H9 (cell line): ENCODE results near the gene ANKRD11. TPM values are rescaled to one million over a fixed set of nuclear protein-coding genes. Genes with fewer than 3 reads are reported as not detected.

ENCODE experiments used
- DNase-seq: peaks from one replicate; pipeline ENCODE4 v3.0.0-alpha.2; 2017
- H2AFZ ChIP-seq: one replicate; pipeline ENCODE4 v1.6.1; 2013; ENCODE audit warnings: mild to moderate bottlenecking, low read length, control low read depth, moderate library complexity
- H2AK5ac ChIP-seq: 2 replicates; pipeline ENCODE4 v1.6.1; 2013; ENCODE audit warnings: low read length, control low read depth, mixed read lengths; ENCODE audit not compliant: insufficient read length
- H2BK120ac ChIP-seq: one replicate; pipeline ENCODE4 v1.6.1; 2013; ENCODE audit warnings: low read depth, mild to moderate bottlenecking, low read length, control low read depth, inconsistent platforms; ENCODE audit not compliant: poor library complexity, severe bottlenecking
- H2BK12ac ChIP-seq: 2 replicates; pipeline ENCODE4 v1.6.1; 2013; ENCODE audit warnings: low read length, control low read depth, mixed read lengths, low read depth; ENCODE audit not compliant: insufficient read length
- H2BK15ac ChIP-seq: 2 replicates; pipeline ENCODE4 v1.6.1; 2013; ENCODE audit warnings: low read depth, low read length, control low read depth
- H2BK20ac ChIP-seq: one replicate; pipeline ENCODE4 v1.6.1; 2013; ENCODE audit warnings: low read depth, mild to moderate bottlenecking, low read length, control low read depth, inconsistent platforms; ENCODE audit not compliant: poor library complexity, severe bottlenecking
- H2BK5ac ChIP-seq: 2 replicates; pipeline ENCODE4 v1.6.1; 2013; ENCODE audit warnings: low read length, control low read depth, mixed read lengths; ENCODE audit not compliant: insufficient read length
- H3K14ac ChIP-seq: 2 replicates; pipeline ENCODE4 v1.6.1; 2013; ENCODE audit warnings: low read length, control low read depth; ENCODE audit not compliant: insufficient read depth
- H3K18ac ChIP-seq: 2 replicates; pipeline ENCODE4 v1.6.1; 2013; ENCODE audit warnings: low read depth, mild to moderate bottlenecking, mixed read lengths, low read length, control low read depth; ENCODE audit not compliant: insufficient read length
- H3K23ac ChIP-seq: 2 replicates; pipeline ENCODE4 v1.6.1; 2013; ENCODE audit warnings: low read length, control low read depth, mixed read lengths, low read depth; ENCODE audit not compliant: insufficient read length
- H3K23me2 ChIP-seq: 2 replicates; pipeline ENCODE4 v1.6.1; 2013; ENCODE audit warnings: low read depth, mild to moderate bottlenecking, mixed read lengths, low read length, control low read depth; ENCODE audit not compliant: insufficient read length, poor library complexity, severe bottlenecking
- H3K27ac ChIP-seq: 2 replicates; pipeline ENCODE4 v1.5.1; 2013; ENCODE audit warnings: low read length, control low read depth, mixed read lengths, low read depth; ENCODE audit not compliant: insufficient read length
- H3K27me3 ChIP-seq: 2 replicates; pipeline ENCODE4 v1.6.1; 2013; ENCODE audit warnings: low read length, control low read depth, inconsistent platforms; ENCODE audit not compliant: insufficient read depth
- H3K4ac ChIP-seq: 2 replicates; pipeline ENCODE4 v1.6.1; 2013; ENCODE audit warnings: low read depth, mild to moderate bottlenecking, control low read depth, inconsistent platforms, low read length, moderate library complexity
- H3K4me1 ChIP-seq: 2 replicates; pipeline ENCODE4 v1.6.1; 2013; ENCODE audit warnings: low read length, control low read depth, inconsistent platforms; ENCODE audit not compliant: insufficient read depth
- H3K4me2 ChIP-seq: 2 replicates; pipeline ENCODE4 v1.6.1; 2013; ENCODE audit warnings: low read length, control low read depth, mixed read lengths; ENCODE audit not compliant: insufficient read length, insufficient read depth
- H3K56ac ChIP-seq: 2 replicates; pipeline ENCODE4 v1.6.1; 2013; ENCODE audit warnings: low read depth, mild to moderate bottlenecking, mixed read lengths, low read length, control low read depth; ENCODE audit not compliant: insufficient read length
- H3K79me1 ChIP-seq: 2 replicates; pipeline ENCODE4 v1.6.1; 2013; ENCODE audit warnings: low read depth, mild to moderate bottlenecking, moderate library complexity, low read length, control low read depth, inconsistent platforms; ENCODE audit not compliant: insufficient read depth, poor library complexity, severe bottlenecking
- H3K79me2 ChIP-seq: 2 replicates; pipeline ENCODE4 v1.6.1; 2013; ENCODE audit warnings: low read length, control low read depth, inconsistent platforms; ENCODE audit not compliant: insufficient read depth
- H3K9ac ChIP-seq: 2 replicates; pipeline ENCODE4 v1.6.1; 2013; ENCODE audit warnings: low read length, control low read depth, mixed read lengths; ENCODE audit not compliant: insufficient read length; ENCODE audit errors: extremely low read depth
- H3K9me3 ChIP-seq: one replicate; pipeline ENCODE4 v1.6.1; 2013; ENCODE audit warnings: low read depth, low read length, inconsistent platforms; ENCODE audit not compliant: control insufficient read depth
- H3T11ph ChIP-seq: one replicate; pipeline ENCODE4 v1.6.1; 2013; ENCODE audit warnings: mild to moderate bottlenecking, low read length, control low read depth, inconsistent platforms
- H4K20me1 ChIP-seq: one replicate; pipeline ENCODE4 v1.6.1; 2013; ENCODE audit not compliant: control insufficient read depth, insufficient read length, insufficient read depth
- H4K5ac ChIP-seq: 2 replicates; pipeline ENCODE4 v1.6.1; 2013; ENCODE audit warnings: low read depth, mild to moderate bottlenecking, mixed read lengths, low read length, control low read depth; ENCODE audit not compliant: insufficient read length
- H4K8ac ChIP-seq: replicated peaks from 2 replicates; pipeline ENCODE4 v1.6.1; 2013; ENCODE audit warnings: low read length, control low read depth, mixed read lengths, low read depth; ENCODE audit not compliant: insufficient read length
- H4K91ac ChIP-seq: 2 replicates; pipeline ENCODE4 v1.6.1; 2013; ENCODE audit warnings: low read depth, mild to moderate bottlenecking, moderate library complexity, mixed read lengths, low read length, control low read depth; ENCODE audit not compliant: insufficient read length
- H3K27ac Mint-ChIP-seq, 3 experiments: 2 replicates in 2 of 3; 3 replicates in 1 of 3; pipeline ENCODE4 v1.8.0; 2020 to 2021; ENCODE audit warnings: mixed read lengths in 3 of 3, mild to moderate bottlenecking in 1 of 3, moderate library complexity in 1 of 3
- H3K27me3 Mint-ChIP-seq: 2 replicates; pipeline ENCODE4 v1.8.0; 2021; ENCODE audit warnings: low read depth, mild to moderate bottlenecking, moderate library complexity, mixed read lengths
- H3K36me3 Mint-ChIP-seq, 3 experiments: 2 replicates in 2 of 3; 3 replicates in 1 of 3; pipeline ENCODE4 v1.8.0; 2020 to 2021; ENCODE audit warnings: low read depth in 3 of 3, mixed read lengths in 3 of 3; ENCODE audit not compliant: insufficient read depth in 1 of 3
- H3K4me1 Mint-ChIP-seq, 2 experiments: 2 replicates each; pipeline ENCODE4 v1.8.0; 2020; ENCODE audit warnings: mixed read lengths in 2 of 2
- H3K4me3 Mint-ChIP-seq, 2 experiments: 2 replicates in 1 of 2; 3 replicates in 1 of 2; pipeline ENCODE4 v1.8.0; 2020 to 2021; ENCODE audit warnings: mild to moderate bottlenecking in 2 of 2, mixed read lengths in 2 of 2, moderate library complexity in 1 of 2
- H3K9me3 Mint-ChIP-seq, 2 experiments: 2 replicates in 1 of 2; 3 replicates in 1 of 2; pipeline ENCODE4 v1.8.0; 2020; ENCODE audit warnings: mild to moderate bottlenecking in 2 of 2, mixed read lengths in 2 of 2, moderate library complexity in 1 of 2
- CTCF ChIP-seq: fragments of 200-600 bp; sonication (generic); conservative IDR thresholded peaks from 3 replicates; pipeline ENCODE4 v1.8.0; 2021; ENCODE audit warnings: antibody characterized with exemption, mild to moderate bottlenecking
- WGBS: extraction: QIAGEN DNeasy Blood & Tissue Kit; methylation state at CpG from one replicate; pipeline ENCODE4 v1.1.7; 2013; ENCODE audit warnings: missing lambda C conversion rate, low lambda C conversion rate, mixed read lengths; ENCODE audit not compliant: insufficient read length; ENCODE audit errors: extremely low coverage; 5-methylcytosine and 5-hydroxymethylcytosine counted together
- total RNA-seq: library from RNA; stranded (reverse); gene quantifications from 2 replicates; pipeline ENCODE4 v1.2.1, GENCODE V29; 2021

ANKRD11 gene
- total RNA-seq, 1 experiment from 2014 or later = 181 TPM

- Histone ChIP-seq H2AFZ (no peak overlapping the region), H4K5ac (no peak overlapping the region), H3K4me1 (no peaks in the 10 kb centered on the region), H3K9ac (no peak overlapping the region), H4K20me1 (no peaks in the 10 kb centered on the region), H2BK120ac (no peak overlapping the region), H3K14ac (no peak overlapping the region), H3K79me2 (peaks cover 7% of the 10 kb centered on the region; the same call in 1 of the 2 replicates), H3K4ac (no peak overlapping the region), H3T11ph (no peak overlapping the region), H3K9me3 (no peaks in the 10 kb centered on the region), H2AK5ac (no peak overlapping the region), H4K8ac (no peak overlapping the region), H3K4me2 (no peak overlapping the region), H2BK20ac (no peak overlapping the region), H3K23me2 (peaks cover 6% of the 10 kb centered on the region), H3K23ac (peak overlapping the region; percentile 37), H3K79me1 (no peaks in the 10 kb centered on the region), H3K18ac (no peak overlapping the region), H3K27me3 (no peaks in the 10 kb centered on the region), H2BK15ac (no peak overlapping the region), H3K56ac (no peak overlapping the region), H2BK12ac (no peak overlapping the region), H2BK5ac (no peak overlapping the region), H4K91ac (no peak overlapping the region), H3K27ac (no peak overlapping the region)
- H3K4me3 Mint-ChIP-seq = peak overlapping the region in 1 of 2 experiments; percentile 45; a peak in 1 of 5 replicates
- no peak for TF ChIP-seq CTCF
- no CpG with 5 or more reads among the region's 20 CpGs for WGBS
- H3K9me3 Mint-ChIP-seq = no peaks in the 10 kb centered on the region
- H3K27me3 Mint-ChIP-seq = peaks cover 16% of the 10 kb centered on the region
- H3K4me1 Mint-ChIP-seq = peaks cover 4 to 7% of the 10 kb centered on the region in 2 experiments; a peak in 2 of 4 replicates
- no peak for DNase-seq
- H3K27ac Mint-ChIP-seq = peak overlapping the region in 2 of 3 experiments; percentile 37 to 40; a peak in 1 of 7 replicates
- peaks cover 0 to 4% (median 4%) of the 10 kb centered on the region in 3 experiments; a peak in 5 of 7 replicates for H3K36me3 Mint-ChIP-seq
Measured at GRCh38 chr16:89505204-89506112, 15.1 kb upstream of the ANKRD11 start.
